Ascending aorta (tissue), 2 donors: ENCODE data around the gene FAM20A. TPM values are rescaled to one million over a fixed set of nuclear protein-coding genes. Genes with fewer than 3 reads are reported as not detected.
"Not testable (repeated sequence)": the region's sequence is repeated elsewhere in the genome, so short reads cannot be mapped to it uniquely, and the experiment has no call there.

Experiments used
- DNase-seq, 2 donors: peaks; one replicate each; pipeline ENCODE4 v3.0.0-alpha.2; 2019; ENCODE audit warnings: low spot score in 2 of 2
- H3K27ac ChIP-seq, 2 donors: fragments of 200-600 bp; sonication (generic); one replicate each; pipeline ENCODE4 v1.5.1; 2016 to 2017; ENCODE audit warnings: mild to moderate bottlenecking in 1 of 2
- H3K27me3 ChIP-seq: fragments of 200-600 bp; sonication (generic); one replicate; pipeline ENCODE4 v1.5.1; 2017
- H3K36me3 ChIP-seq, 2 donors: fragments of 200-600 bp; sonication (generic); one replicate each; pipeline ENCODE4 v1.5.1; 2016
- H3K4me1 ChIP-seq, 2 donors: fragments of 200-600 bp; sonication (generic); one replicate each; pipeline ENCODE4 v1.5.1; 2016 to 2017; ENCODE audit warnings: mild to moderate bottlenecking in 1 of 2
- H3K4me3 ChIP-seq, 2 donors: fragments of 200-600 bp; sonication (generic); one replicate each; pipeline ENCODE4 v1.5.1; 2016 to 2017; ENCODE audit warnings: mild to moderate bottlenecking in 1 of 2
- H3K9me3 ChIP-seq, 2 donors: fragments of 200-600 bp; sonication (generic); one replicate each; pipeline ENCODE4 v1.5.1; 2016
- intact Hi-C: fragments of 100-400 bp; cut with DNase I; formaldehyde crosslinking; loops from one replicate; pipeline ENCODE4 v1.15.1; 2023
- total RNA-seq: library from RNA; depleted of rRNA; stranded (reverse); fragments of >200 nt; gene quantifications from one replicate; pipeline ENCODE4 v1.1.0, GENCODE V29; 2016
- TF ChIP-seq, protein P1 (sequence below), 3 experiments: fragments of 200-600 bp in 2 of 3; fragments of 450-650 bp in 1 of 3; sonication (generic) in 2 of 3; IDR thresholded peaks; one replicate each; pipeline ENCODE4 v1.5.1; 2016 to 2019; ENCODE audit warnings: antibody characterized with exemption in 3 of 3, mild to moderate bottlenecking in 1 of 3, moderate library complexity in 1 of 3

The FAM20A gene
- total RNA-seq, 1 donor from 2014 or later, result 60.0 TPM

DNA sequence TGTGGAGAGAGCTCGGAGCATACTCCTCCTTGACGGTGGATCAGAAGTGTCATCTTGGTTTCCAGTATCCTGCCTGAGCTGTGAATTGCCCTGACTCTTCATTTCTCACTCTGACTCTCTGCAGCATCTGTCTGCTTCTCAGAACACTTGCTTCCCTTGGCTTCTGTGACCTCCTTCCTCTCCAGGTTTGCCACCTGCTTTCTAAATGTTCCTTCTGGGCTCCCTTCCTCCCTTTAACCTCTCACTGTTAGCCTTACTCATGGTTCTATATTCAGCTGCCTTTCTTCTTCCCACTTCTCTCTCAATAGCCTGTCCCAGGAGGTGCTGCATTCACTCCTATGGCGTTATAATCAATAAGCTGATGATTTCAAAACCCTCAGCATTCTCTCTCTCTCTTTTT is 100.1 kb downstream of the FAM20A start:
- intact Hi-C loops, result no loop called here
- TF ChIP-seq, protein P1, sequence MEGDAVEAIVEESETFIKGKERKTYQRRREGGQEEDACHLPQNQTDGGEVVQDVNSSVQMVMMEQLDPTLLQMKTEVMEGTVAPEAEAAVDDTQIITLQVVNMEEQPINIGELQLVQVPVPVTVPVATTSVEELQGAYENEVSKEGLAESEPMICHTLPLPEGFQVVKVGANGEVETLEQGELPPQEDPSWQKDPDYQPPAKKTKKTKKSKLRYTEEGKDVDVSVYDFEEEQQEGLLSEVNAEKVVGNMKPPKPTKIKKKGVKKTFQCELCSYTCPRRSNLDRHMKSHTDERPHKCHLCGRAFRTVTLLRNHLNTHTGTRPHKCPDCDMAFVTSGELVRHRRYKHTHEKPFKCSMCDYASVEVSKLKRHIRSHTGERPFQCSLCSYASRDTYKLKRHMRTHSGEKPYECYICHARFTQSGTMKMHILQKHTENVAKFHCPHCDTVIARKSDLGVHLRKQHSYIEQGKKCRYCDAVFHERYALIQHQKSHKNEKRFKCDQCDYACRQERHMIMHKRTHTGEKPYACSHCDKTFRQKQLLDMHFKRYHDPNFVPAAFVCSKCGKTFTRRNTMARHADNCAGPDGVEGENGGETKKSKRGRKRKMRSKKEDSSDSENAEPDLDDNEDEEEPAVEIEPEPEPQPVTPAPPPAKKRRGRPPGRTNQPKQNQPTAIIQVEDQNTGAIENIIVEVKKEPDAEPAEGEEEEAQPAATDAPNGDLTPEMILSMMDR (IDR thresholded peaks at IDR 0.05), result no peak
- DNase-seq, result no peak
- Histone ChIP-seq H3K4me1 (no peaks in the 10 kb centered on the region), H3K27ac (no peak overlapping the region), H3K9me3 (no peaks in the 10 kb centered on the region), H3K36me3 (no peaks in the 10 kb centered on the region), H3K4me3 (no peak overlapping the region), H3K27me3 (no peaks in the 10 kb centered on the region)

DNA sequence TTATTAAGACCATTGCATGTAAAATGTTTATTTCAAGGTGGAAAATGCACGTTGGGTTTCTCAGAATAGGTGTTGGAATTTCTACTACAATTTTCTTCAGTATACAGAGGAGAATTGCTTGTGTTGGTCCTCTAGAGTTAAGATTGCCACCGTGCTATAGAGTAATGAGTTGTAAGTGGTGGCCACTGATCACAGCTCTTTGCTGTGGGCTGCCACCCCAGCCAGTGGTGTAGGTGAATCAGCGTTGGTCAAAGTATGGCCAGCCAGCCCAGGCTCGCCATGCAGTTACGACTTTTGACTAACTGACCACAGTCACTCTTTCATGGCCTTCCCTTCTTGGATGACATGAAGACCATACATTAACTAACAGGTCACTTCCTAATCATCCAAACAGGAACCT is 101.6 kb downstream of the FAM20A start:
- Histone ChIP-seq H3K36me3 (no peaks in the 10 kb centered on the region), H3K27me3 (no peaks in the 10 kb centered on the region), H3K4me3 (no peak overlapping the region), H3K4me1 (no peaks in the 10 kb centered on the region), H3K27ac (no peak overlapping the region), H3K9me3 (no peaks in the 10 kb centered on the region)
- DNase-seq, result no peak
- intact Hi-C loops, result no loop called here
- TF ChIP-seq, protein P1 (IDR thresholded peaks at IDR 0.05), result no peak

DNA sequence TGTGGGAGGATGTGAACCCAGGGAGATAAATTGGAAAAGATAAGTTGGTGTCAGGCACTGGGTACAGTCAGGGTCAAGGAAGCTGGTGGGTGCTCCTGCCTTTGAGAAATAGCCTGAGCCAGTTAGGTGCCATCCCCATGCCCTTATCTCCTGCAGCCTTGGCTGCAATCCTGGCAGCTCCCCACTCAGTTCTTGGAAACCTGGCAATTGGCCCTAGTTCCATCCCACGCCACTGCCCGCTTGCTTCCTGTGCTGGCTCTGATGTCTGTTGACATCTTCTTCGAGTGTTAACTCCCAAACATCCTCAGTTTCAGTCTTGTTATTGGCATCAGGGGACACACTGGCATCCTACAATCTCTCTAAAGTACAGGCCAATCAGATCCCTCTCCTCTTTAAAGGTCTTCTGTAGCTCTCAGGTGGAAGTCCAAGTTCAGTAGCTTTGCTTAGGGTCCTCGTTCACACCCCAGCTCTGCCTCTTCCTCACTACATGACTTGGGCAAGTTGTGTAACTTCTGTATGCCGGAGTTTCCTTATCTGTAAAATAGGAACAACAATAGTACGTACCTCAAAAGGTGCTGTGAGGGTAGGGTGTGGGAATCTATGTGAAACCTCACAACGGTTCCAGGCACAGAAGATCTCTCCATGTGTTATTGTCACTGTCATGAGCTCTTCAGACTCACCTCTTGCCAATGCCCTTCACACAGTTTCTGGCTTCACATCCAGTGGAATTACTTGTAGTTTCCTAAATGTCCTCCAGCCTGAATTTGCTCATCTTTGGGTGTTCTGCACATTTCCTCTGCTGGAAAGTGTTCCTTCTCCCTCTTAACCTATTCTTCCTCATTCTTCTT is 102.5 kb downstream of the FAM20A start:
- Histone ChIP-seq H3K27ac (no peak overlapping the region), H3K27me3 (no peaks in the 10 kb centered on the region), H3K9me3 (no peaks in the 10 kb centered on the region), H3K36me3 (no peaks in the 10 kb centered on the region), H3K4me3 (no peak overlapping the region), H3K4me1 (no peaks in the 10 kb centered on the region)
- intact Hi-C loops, result no loop called here
- TF ChIP-seq, protein P1 (IDR thresholded peaks at IDR 0.05), result no peak
- DNase-seq, result no peak

DNA sequence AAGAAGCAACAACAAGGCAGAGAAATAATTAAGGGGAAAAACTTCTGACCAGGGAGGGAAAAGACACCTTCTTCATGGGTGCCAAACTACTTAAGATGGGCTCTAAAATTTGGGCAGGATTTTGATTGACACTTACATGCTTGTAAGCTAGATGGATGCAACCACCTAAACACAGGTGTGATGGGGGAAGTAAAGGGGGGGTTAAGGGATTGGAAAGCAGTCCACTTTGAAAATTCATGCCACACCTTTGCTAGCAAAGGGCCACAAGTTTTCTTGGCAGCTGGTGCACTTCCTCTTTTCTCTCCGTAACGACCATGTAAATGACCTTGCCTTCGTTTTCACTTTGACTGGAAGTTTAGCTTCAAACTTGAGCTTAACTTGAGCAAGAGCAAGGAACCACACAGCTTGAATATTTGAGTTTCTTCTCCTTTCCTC is 103.3 kb downstream of the FAM20A start:
- DNase-seq, result no peak
- H3K27me3 ChIP-seq, result no peaks in the 10 kb centered on the region
- no peak overlapping the region for H3K4me3 ChIP-seq
- H3K9me3 ChIP-seq, result no peaks in the 10 kb centered on the region
- intact Hi-C loops, result no loop called here
- peaks cover 0 to 3% of the 10 kb centered on the region in 2 donors for H3K4me1 ChIP-seq
- no peaks in the 10 kb centered on the region for H3K36me3 ChIP-seq
- no peak overlapping the region for H3K27ac ChIP-seq
- TF ChIP-seq, protein P1 (IDR thresholded peaks at IDR 0.05), result no peak

DNA sequence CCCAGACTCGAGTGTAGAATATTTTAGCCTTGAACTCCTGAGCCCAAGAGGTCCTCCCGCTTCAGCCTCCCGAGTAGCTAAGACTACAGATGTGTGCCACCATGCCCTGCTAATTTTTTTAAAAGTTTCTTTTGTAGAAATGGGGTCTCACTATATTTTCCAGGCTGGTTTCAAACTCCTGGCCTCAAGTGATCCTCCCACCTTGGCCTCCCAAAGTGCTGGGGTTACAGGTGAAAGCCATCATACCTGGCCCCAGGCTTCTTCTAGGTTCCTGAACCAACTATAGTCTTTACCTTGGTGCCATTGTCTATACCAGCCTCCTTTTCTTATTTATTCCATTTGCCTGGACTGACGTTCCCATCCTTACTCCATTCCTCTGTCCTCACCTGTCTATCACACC is 106.1 kb downstream of the FAM20A start:
- TF ChIP-seq, protein P1 (IDR thresholded peaks at IDR 0.05), result no peak
- no peak overlapping the region for H3K27ac ChIP-seq
- intact Hi-C loops, result no loop called here
- H3K9me3 ChIP-seq, result no peaks in the 10 kb centered on the region
- H3K4me1 ChIP-seq, result peaks cover 0 to 3% of the 10 kb centered on the region in 2 donors
- DNase-seq, result no peak
- no peaks in the 10 kb centered on the region for H3K27me3 ChIP-seq
- no peak overlapping the region for H3K4me3 ChIP-seq
- no peaks in the 10 kb centered on the region for H3K36me3 ChIP-seq

DNA sequence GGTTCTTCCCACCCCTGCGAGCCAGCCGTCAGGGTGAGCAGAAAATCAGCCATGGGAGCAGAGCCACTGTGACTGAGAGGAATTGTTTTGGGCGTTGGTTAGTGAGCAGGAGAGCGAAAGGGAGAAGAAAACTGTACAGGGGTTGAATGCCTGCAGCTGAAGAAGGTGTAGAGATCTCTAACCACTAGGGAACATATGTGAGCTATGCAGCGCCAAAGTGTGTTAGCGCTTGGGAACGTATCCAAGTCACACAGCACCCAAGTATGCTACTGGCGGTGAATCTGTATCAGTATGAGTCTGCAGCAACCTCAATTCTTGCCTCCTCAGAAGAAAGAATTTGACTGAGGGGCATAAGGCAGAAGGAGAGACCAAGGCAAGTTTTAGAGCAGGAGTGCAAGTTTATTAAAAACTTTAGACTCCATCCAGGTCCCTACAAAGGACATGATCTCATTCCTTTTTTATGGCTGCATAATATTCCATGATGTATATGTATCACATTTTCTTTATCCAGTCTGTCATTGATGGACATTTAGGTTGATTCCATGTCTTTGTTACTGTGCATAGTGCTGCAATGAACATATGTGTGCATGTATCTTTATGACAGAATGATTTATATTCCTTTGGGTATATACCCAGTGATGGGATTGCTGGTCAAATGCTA is 108.6 kb downstream of the FAM20A start:
- H3K9me3 ChIP-seq, H3K27ac ChIP-seq, H3K27me3 ChIP-seq, intact Hi-C loops, DNase-seq, H3K36me3 ChIP-seq, H3K4me3 ChIP-seq, H3K4me1 ChIP-seq: not testable (repeated sequence)
